Activated naive CD8-positive, alpha-beta T cell treated with anti-CD3 and anti-CD28 coated beads for 36 hours (primary cell): ENCODE measurements around the gene MCTP2. TPM values are rescaled to one million over a fixed set of nuclear protein-coding genes. Genes with fewer than 3 reads are reported as not detected.

Experiments used
- DNase-seq: peaks from one replicate; pipeline ENCODE4 v3.0.0; 2021
- H3K27ac Mint-ChIP-seq: one replicate; pipeline ENCODE4 v1.8.0; 2022; ENCODE audit warnings: mild to moderate bottlenecking, moderate library complexity, mixed read lengths
- H3K27me3 Mint-ChIP-seq: one replicate; pipeline ENCODE4 v1.8.0; 2022; ENCODE audit warnings: mild to moderate bottlenecking, mixed read lengths
- H3K36me3 Mint-ChIP-seq: one replicate; pipeline ENCODE4 v1.8.0; 2021; ENCODE audit warnings: mild to moderate bottlenecking, mixed read lengths
- H3K4me1 Mint-ChIP-seq: one replicate; pipeline ENCODE4 v1.8.0; 2021; ENCODE audit warnings: mixed read lengths
- H3K4me3 Mint-ChIP-seq: one replicate; pipeline ENCODE4 v1.8.0; 2022; ENCODE audit warnings: mild to moderate bottlenecking, moderate library complexity, mixed read lengths
- H3K9me3 Mint-ChIP-seq: one replicate; pipeline ENCODE4 v1.8.0; 2022; ENCODE audit warnings: mixed read lengths
- total RNA-seq, 2 experiments: library from RNA; stranded (reverse); gene quantifications; one replicate each; pipeline ENCODE4 v1.2.3, GENCODE V29; 2021

Gene MCTP2
- total RNA-seq, 2 experiments from 2014 or later: 12.1 to 12.6 TPM

DNA sequence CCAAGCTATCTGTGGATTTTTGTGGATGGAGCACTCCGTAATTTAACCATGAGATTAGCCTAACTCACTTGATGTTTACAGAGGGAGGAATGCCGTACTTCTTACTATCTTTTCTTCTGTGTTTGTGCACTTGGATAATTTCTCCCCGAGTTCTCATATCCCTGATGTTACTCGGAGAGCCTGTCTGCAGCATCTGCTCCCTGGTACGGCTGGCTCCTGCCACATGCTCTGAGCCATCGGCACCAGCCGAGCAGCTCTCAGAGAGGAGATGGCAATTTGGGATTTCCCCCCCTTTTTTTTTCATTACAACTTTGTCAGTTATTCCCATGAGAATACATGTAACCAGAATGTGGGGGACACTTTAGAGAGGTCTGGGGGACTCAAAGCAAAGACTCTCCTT, 155.0 kb downstream of the MCTP2 start:
- H3K4me3 Mint-ChIP-seq: no peak overlapping the region
- no peaks in the 10 kb centered on the region for H3K27me3 Mint-ChIP-seq
- no peaks in the 10 kb centered on the region for H3K9me3 Mint-ChIP-seq

GRCh38 chr15:94387442-94387841, 156.1 kb downstream of the MCTP2 start:
- peaks cover 26% of the 10 kb centered on the region for H3K36me3 Mint-ChIP-seq
- H3K27ac Mint-ChIP-seq: no peak overlapping the region
- no peak for DNase-seq
- peaks cover 11% of the 10 kb centered on the region for H3K4me1 Mint-ChIP-seq
- no peaks in the 10 kb centered on the region for H3K27me3 Mint-ChIP-seq
- H3K4me3 Mint-ChIP-seq: no peak overlapping the region
- no peaks in the 10 kb centered on the region for H3K9me3 Mint-ChIP-seq

More for the DNA sequence above, 155.0 kb downstream of the MCTP2 start:
- Mint-ChIP-seq H3K27ac (no peak overlapping the region), H3K4me1 (peaks cover 11% of the 10 kb centered on the region), H3K36me3 (peaks cover 21% of the 10 kb centered on the region)
- DNase-seq: no peak

GRCh38 chr15:94387849-94388441, 156.6 kb downstream of the MCTP2 start:
- H3K27me3 Mint-ChIP-seq: no peaks in the 10 kb centered on the region
- no peak overlapping the region for H3K27ac Mint-ChIP-seq
- peaks cover 11% of the 10 kb centered on the region for H3K4me1 Mint-ChIP-seq
- DNase-seq: peak; percentile 6
- H3K36me3 Mint-ChIP-seq: peaks cover 24% of the 10 kb centered on the region
- no peak overlapping the region for H3K4me3 Mint-ChIP-seq
- no peaks in the 10 kb centered on the region for H3K9me3 Mint-ChIP-seq

DNA sequence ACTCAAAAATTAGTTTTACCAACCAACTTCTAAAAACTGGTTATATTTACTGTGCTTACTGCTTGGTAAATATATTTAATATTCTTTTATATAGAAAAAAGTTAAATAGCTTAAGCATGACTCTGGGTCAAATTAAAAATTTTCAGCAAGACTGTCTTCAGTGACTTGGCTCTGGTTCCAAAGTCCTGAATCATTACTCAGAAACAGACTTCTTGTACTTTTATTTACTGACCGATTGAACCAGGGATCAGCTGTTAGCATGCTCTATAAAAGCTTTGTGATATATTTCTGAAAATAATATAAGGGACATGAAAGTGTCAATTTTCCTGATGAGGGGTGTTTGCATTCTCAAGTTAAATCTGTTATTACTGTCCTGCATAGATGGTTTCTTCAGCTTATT, 164.3 kb downstream of the MCTP2 start:
- H3K27ac Mint-ChIP-seq: no peak overlapping the region

GRCh38 chr15:94397337-94397736, 166.0 kb downstream of the MCTP2 start:
- Mint-ChIP-seq H3K4me3 (no peak overlapping the region), H3K27me3 (no peaks in the 10 kb centered on the region), H3K27ac (no peak overlapping the region), H3K4me1 (no peaks in the 10 kb centered on the region), H3K36me3 (peaks cover 11% of the 10 kb centered on the region), H3K9me3 (no peaks in the 10 kb centered on the region)
- no peak for DNase-seq

More for the DNA sequence above, 164.3 kb downstream of the MCTP2 start:
- DNase-seq: no peak
- Mint-ChIP-seq H3K36me3 (peaks cover 11% of the 10 kb centered on the region), H3K4me3 (no peak overlapping the region), H3K4me1 (no peaks in the 10 kb centered on the region), H3K27me3 (no peaks in the 10 kb centered on the region), H3K9me3 (no peaks in the 10 kb centered on the region)

DNA sequence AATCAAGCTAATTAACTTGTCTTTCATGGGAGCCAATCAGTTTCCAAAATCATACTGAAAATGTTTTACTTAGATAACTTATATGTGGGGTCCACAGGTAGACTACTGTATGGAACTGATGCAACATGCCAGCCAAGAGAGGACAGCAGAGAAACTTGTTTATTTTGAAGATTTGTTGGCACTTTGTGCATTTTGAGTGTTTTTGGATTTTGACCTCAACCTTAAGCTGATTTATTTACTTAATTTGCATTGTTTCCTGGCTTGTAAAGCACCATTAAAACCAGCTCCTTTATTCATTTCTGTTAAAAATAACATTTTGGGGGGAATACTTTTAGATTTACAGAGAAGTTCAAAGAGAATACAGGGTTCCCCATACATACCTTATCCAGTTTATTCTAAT, 166.6 kb downstream of the MCTP2 start:
- Mint-ChIP-seq H3K36me3 (peaks cover 16% of the 10 kb centered on the region), H3K4me1 (no peaks in the 10 kb centered on the region), H3K27ac (no peak overlapping the region)

GRCh38 chr15:94400526-94401298, 169.4 kb downstream of the MCTP2 start:
- no peaks in the 10 kb centered on the region for H3K9me3 Mint-ChIP-seq
- H3K27ac Mint-ChIP-seq: no peak overlapping the region
- peaks cover 26% of the 10 kb centered on the region for H3K36me3 Mint-ChIP-seq
- no peak for DNase-seq
- H3K27me3 Mint-ChIP-seq: no peaks in the 10 kb centered on the region
- no peaks in the 10 kb centered on the region for H3K4me1 Mint-ChIP-seq
- H3K4me3 Mint-ChIP-seq: no peak overlapping the region

More for the DNA sequence above, 166.6 kb downstream of the MCTP2 start:
- no peak overlapping the region for H3K4me3 Mint-ChIP-seq
- H3K9me3 Mint-ChIP-seq: no peaks in the 10 kb centered on the region
- no peaks in the 10 kb centered on the region for H3K27me3 Mint-ChIP-seq
- no peak for DNase-seq

GRCh38 chr15:94403331-94403730, 172.0 kb downstream of the MCTP2 start:
- Mint-ChIP-seq H3K4me1 (no peaks in the 10 kb centered on the region), H3K9me3 (no peaks in the 10 kb centered on the region), H3K27ac (no peak overlapping the region), H3K27me3 (no peaks in the 10 kb centered on the region), H3K4me3 (no peak overlapping the region), H3K36me3 (peaks cover 30% of the 10 kb centered on the region)
- no peak for DNase-seq

DNA sequence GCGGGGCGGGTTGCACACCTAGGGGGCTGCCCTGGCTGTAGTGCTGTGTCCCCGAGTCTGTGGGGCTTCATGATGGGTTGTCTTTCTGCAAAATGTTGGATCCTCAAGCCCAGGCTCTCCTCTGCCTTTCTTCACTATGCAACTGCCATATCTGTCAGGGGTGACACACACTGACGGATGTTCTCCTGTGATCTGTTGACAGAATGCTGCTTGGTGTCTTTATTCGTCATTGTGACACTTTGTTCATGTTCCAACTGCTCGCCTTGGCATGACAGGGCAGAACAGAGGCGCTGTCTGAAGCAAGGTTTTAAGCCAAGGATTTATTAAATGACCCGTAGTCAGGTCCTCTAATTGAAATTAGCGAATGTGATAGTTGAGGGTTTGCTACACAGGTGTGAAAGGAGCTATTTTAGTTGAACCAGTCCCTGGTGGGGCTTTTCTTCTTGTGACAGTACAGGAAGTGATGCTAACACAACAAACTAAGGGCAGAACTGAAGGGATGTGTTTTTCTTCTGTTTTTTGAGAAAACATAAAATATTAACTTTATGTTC, 173.4 kb downstream of the MCTP2 start:
- Mint-ChIP-seq H3K36me3 (peaks cover 33% of the 10 kb centered on the region), H3K27ac (no peak overlapping the region)
- no peak for DNase-seq

GRCh38 chr15:94411285-94411684, 179.9 kb downstream of the MCTP2 start:
- Mint-ChIP-seq H3K4me1 (no peaks in the 10 kb centered on the region), H3K36me3 (peaks cover 7% of the 10 kb centered on the region), H3K9me3 (no peaks in the 10 kb centered on the region), H3K27me3 (no peaks in the 10 kb centered on the region), H3K27ac (no peak overlapping the region), H3K4me3 (no peak overlapping the region)
- DNase-seq: no peak

More for the DNA sequence above, 173.4 kb downstream of the MCTP2 start:
- Mint-ChIP-seq H3K27me3 (no peaks in the 10 kb centered on the region), H3K4me1 (no peaks in the 10 kb centered on the region), H3K4me3 (no peak overlapping the region), H3K9me3 (no peaks in the 10 kb centered on the region)

DNA sequence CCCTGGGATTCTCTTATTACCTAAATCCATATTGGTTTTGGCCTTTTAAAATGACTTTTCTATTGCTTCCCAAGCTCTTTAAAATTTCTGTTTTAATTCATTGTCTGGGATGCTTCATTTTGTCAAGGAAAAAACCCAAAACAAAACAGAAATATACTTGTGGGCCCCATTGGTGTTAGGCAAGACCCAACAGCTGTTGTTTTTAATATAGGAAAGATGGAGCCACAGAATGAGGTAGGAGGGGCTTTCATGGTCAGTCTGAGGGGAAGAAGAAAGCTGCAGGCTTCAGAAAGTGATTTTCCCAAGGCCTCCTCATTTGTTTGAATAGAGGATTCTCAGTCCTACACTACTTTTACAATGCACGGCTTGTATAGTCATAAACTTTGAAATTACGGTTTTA, 180.5 kb downstream of the MCTP2 start:
- Mint-ChIP-seq H3K27me3 (no peaks in the 10 kb centered on the region), H3K36me3 (peaks cover 5% of the 10 kb centered on the region), H3K4me1 (no peaks in the 10 kb centered on the region), H3K27ac (no peak overlapping the region), H3K9me3 (no peaks in the 10 kb centered on the region), H3K4me3 (no peak overlapping the region)
- no peak for DNase-seq

DNA sequence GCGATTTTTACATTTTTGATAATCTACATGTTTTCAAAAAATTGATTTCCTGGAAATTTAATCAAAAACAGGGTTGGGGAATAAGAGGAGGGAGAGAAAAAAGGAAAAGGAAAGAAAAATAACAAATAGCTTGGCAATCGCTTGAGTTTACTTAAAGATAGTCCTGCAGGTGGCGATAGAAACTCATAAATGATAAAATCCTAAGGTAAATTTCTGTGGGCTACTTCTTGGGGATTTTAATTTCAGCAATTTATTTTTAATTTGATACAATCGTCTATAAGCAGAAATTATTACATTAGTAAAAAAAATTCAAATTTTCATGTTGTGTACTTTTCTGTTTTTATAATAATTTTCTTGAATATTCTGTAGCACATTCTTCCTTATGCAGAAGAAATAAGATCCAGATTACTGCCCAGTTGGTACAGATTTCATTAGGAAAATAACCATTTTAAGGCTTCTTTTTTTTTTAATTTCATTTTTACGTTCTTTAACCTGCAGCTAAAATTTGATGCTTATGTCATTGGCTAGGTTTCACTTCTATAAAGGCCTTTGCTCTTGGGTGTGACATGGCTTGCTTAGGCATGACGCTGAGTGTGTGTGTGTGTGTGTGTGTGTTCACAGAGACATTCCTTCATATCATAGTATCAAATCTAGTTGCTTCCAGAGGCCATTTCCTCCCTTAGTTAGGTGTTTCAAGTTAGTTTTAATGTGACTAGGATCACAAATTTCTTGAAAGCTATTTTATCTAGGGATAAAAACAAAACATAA, 181.8 kb downstream of the MCTP2 start:
- Mint-ChIP-seq H3K4me3 (no peak overlapping the region), H3K9me3 (no peaks in the 10 kb centered on the region), H3K27ac (no peak overlapping the region), H3K36me3 (peaks cover 10% of the 10 kb centered on the region), H3K4me1 (no peaks in the 10 kb centered on the region), H3K27me3 (no peaks in the 10 kb centered on the region)
- no peak for DNase-seq

DNA sequence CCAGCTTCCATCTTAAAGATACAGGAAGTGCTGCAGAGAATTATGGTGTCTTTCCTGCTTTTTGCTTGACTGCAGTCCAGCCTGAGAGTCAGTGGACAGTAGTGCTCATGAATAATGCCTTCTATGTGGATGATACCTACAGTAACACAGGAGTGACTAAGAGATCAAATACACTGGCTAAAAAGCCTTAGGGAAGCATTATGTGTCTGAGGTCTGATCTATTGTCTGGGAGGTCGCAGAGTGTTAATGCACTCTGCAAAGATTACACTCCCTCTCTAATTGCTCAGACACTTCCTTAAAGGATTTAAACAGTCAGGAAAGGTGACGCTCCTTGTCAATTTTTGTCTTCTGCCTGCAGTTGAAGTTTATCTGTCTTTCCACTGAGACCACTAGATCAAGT, 183.6 kb downstream of the MCTP2 start:
- no peaks in the 10 kb centered on the region for H3K4me1 Mint-ChIP-seq
- no peaks in the 10 kb centered on the region for H3K9me3 Mint-ChIP-seq
- H3K27ac Mint-ChIP-seq: no peak overlapping the region
- H3K4me3 Mint-ChIP-seq: no peak overlapping the region
- H3K27me3 Mint-ChIP-seq: no peaks in the 10 kb centered on the region
- no peak for DNase-seq
- H3K36me3 Mint-ChIP-seq: peaks cover 10% of the 10 kb centered on the region

DNA sequence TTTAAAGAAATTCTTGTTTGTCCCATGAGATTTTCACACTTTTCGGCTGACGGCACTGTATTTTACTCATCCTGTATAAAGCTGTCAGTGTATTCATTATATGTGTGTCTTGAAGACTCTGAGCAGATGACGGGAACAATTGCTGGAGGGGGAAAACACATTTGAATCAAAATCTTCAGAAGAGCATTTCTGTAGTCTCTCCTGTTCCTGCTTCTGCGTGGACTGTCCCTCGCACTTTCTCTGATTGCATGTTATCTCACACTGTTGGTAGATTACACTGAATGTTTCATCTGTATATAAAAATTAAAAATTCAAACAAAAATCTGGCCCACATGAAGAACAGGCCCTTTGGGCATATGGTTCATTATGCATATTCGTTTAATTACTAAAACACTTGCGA, 184.9 kb downstream of the MCTP2 start:
- Mint-ChIP-seq H3K9me3 (no peaks in the 10 kb centered on the region), H3K4me1 (no peaks in the 10 kb centered on the region), H3K27ac (no peak overlapping the region), H3K36me3 (peaks cover 15% of the 10 kb centered on the region), H3K27me3 (no peaks in the 10 kb centered on the region), H3K4me3 (no peak overlapping the region)
- DNase-seq: no peak

DNA sequence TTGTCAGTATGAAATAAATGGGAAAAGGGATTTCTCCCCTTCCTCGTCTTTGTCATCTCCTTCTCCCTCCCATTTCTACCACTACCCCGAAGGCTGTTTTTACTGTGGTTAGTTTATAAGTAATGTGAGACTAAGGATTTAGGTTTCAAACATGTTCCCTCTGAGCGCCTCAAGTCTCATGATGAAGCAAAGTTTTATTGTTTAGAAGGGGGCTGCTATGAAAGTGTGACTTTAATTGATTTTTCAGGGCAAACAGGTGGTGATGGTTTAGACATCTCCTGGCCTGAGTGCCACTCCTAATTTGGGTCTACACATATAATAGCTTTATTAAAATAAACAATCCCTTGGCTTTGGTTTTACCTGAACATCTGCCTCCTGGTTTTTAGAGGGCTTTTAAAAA, 185.5 kb downstream of the MCTP2 start:
- Mint-ChIP-seq H3K9me3 (no peaks in the 10 kb centered on the region), H3K36me3 (peaks cover 21% of the 10 kb centered on the region), H3K4me1 (no peaks in the 10 kb centered on the region), H3K27ac (no peak overlapping the region), H3K27me3 (no peaks in the 10 kb centered on the region), H3K4me3 (no peak overlapping the region)
- DNase-seq: no peak
